WTC11 (cell line): ENCODE measurements around the gene BSN. TPM values are rescaled to one million over a fixed set of nuclear protein-coding genes. Genes with fewer than 3 reads are reported as not detected.

Source experiments
- ATAC-seq: fragments of 200-7000 bp; cut with Tn5 transposase; 2 replicates; pipeline ENCODE4 v1.10.0; 2021; ENCODE audit warnings: mild to moderate bottlenecking, moderate library complexity
- CTCF ChIA-PET: fragments of 300-600 bp; sonication (Branson Sonifier 250); formaldehyde crosslinking; loops from one replicate; lab custom pipeline; 2021; ENCODE audit warnings: antibody characterized with exemption; lab: Charles Lee
- POLR2A ChIA-PET: fragments of 350-600 bp; sonication (Branson Sonifier 250); formaldehyde crosslinking; loops from one replicate; lab custom pipeline; 2021; ENCODE audit warnings: antibody characterized with exemption; lab: Charles Lee
- DNase-seq: peaks from one replicate; pipeline ENCODE4 v3.0.0; 2021; ENCODE audit warnings: low spot score
- H3K27ac Mint-ChIP-seq: 2 replicates; pipeline ENCODE4 v1.8.0; 2021; ENCODE audit warnings: mixed read lengths
- H3K27me3 Mint-ChIP-seq: 2 replicates; pipeline ENCODE4 v1.8.0; 2021; ENCODE audit warnings: low read depth, mild to moderate bottlenecking, moderate library complexity, mixed read lengths
- H3K36me3 Mint-ChIP-seq: 2 replicates; pipeline ENCODE4 v1.8.0; 2021; ENCODE audit warnings: mixed read lengths
- H3K4me1 Mint-ChIP-seq: 2 replicates; pipeline ENCODE4 v1.8.0; 2022; ENCODE audit warnings: mixed read lengths
- H3K4me3 Mint-ChIP-seq: 2 replicates; pipeline ENCODE4 v1.8.0; 2021; ENCODE audit warnings: mild to moderate bottlenecking, moderate library complexity, mixed read lengths
- H3K9me3 Mint-ChIP-seq: 2 replicates; pipeline ENCODE4 v1.8.0; 2021; ENCODE audit warnings: mixed read lengths
- ARID4B ChIP-seq: sonication (generic); formaldehyde crosslinking; IDR thresholded peaks from 2 replicates; pipeline ENCODE4 v1.8.0; 2023; ENCODE audit warnings: missing genetic modification reagents, mild to moderate bottlenecking, borderline replicate concordance
- ATF6 ChIP-seq: sonication (generic); formaldehyde crosslinking; IDR thresholded peaks from 2 replicates; pipeline ENCODE4 v1.8.1; 2023; ENCODE audit warnings: mild to moderate bottlenecking, missing genetic modification reagents
- E2F1 ChIP-seq: sonication (generic); formaldehyde crosslinking; IDR thresholded peaks from 2 replicates; pipeline ENCODE4 v1.8.0; 2022; ENCODE audit warnings: mild to moderate bottlenecking, missing genetic modification reagents
- E2F4 ChIP-seq: sonication (generic); formaldehyde crosslinking; IDR thresholded peaks from 2 replicates; pipeline ENCODE4 v1.8.1; 2022; ENCODE audit warnings: low read depth, mild to moderate bottlenecking, moderate library complexity, missing genetic modification reagents, borderline replicate concordance
- IRF1 ChIP-seq: sonication (generic); formaldehyde crosslinking; IDR thresholded peaks from 2 replicates; pipeline ENCODE4 v1.8.0; 2023; ENCODE audit warnings: missing genetic modification reagents
- MLX ChIP-seq: sonication (generic); formaldehyde crosslinking; IDR thresholded peaks from 2 replicates; pipeline ENCODE4 v1.8.1; 2023; ENCODE audit warnings: mild to moderate bottlenecking, missing genetic modification reagents, moderate library complexity
- NFYB ChIP-seq: sonication (generic); formaldehyde crosslinking; conservative IDR thresholded peaks from 2 replicates; pipeline ENCODE4 v1.8.0; 2022; ENCODE audit warnings: low read depth, missing genetic modification reagents
- NR3C1 ChIP-seq: sonication (generic); formaldehyde crosslinking; conservative IDR thresholded peaks from 2 replicates; pipeline ENCODE4 v1.8.1; 2023; ENCODE audit warnings: low read depth, mild to moderate bottlenecking, missing genetic modification reagents
- RELA ChIP-seq: sonication (generic); formaldehyde crosslinking; IDR thresholded peaks from 2 replicates; pipeline ENCODE4 v1.8.1; 2022; ENCODE audit warnings: missing genetic modification reagents, mild to moderate bottlenecking, borderline replicate concordance
- TEAD1 ChIP-seq: sonication (generic); formaldehyde crosslinking; IDR thresholded peaks from 2 replicates; pipeline ENCODE4 v1.8.0; 2022; ENCODE audit warnings: mild to moderate bottlenecking, missing genetic modification reagents
- TP53 ChIP-seq: sonication (generic); formaldehyde crosslinking; IDR thresholded peaks from 2 replicates; pipeline ENCODE4 v1.8.1; 2023; ENCODE audit warnings: mild to moderate bottlenecking, missing genetic modification reagents
- ZNF138 ChIP-seq: sonication (generic); formaldehyde crosslinking; conservative IDR thresholded peaks from 2 replicates; pipeline ENCODE4 v1.8.1; 2022; ENCODE audit warnings: mild to moderate bottlenecking, moderate library complexity, missing genetic modification reagents
- ZNF232 ChIP-seq: sonication (generic); formaldehyde crosslinking; IDR thresholded peaks from 2 replicates; pipeline ENCODE4 v1.8.0; 2022; ENCODE audit warnings: mild to moderate bottlenecking, missing genetic modification reagents
- ZNF512 ChIP-seq: sonication (generic); formaldehyde crosslinking; IDR thresholded peaks from 2 replicates; pipeline ENCODE4 v1.8.1; 2022; ENCODE audit warnings: missing genetic modification reagents, borderline replicate concordance
- total RNA-seq: library from RNA; stranded (reverse); gene quantifications from 3 replicates; pipeline ENCODE4 v1.2.3, GENCODE V29; 2021

The BSN gene
- total RNA-seq, 1 experiment from 2014 or later: 2.8 TPM

GRCh38 chr3:49531218-49531617 is 23.1 kb upstream of the BSN start:
- DNase-seq: no peak
- ATAC-seq: no peak
- Mint-ChIP-seq H3K4me1 (peaks cover 12% of the 10 kb centered on the region), H3K27ac (no peak overlapping the region), H3K4me3 (no peak overlapping the region), H3K9me3 (no peaks in the 10 kb centered on the region), H3K36me3 (peaks cover 38% of the 10 kb centered on the region), H3K27me3 (no peaks in the 10 kb centered on the region)
- CTCF ChIA-PET: interaction anchor here (2.2 kb wide), 1 partner anchor 170 kb away, joined by 6 read pairs; no protein-coding TSS in a partner anchor
- POLR2A ChIA-PET: no interaction called here
- TF ChIP-seq ZNF232 (CRISPR knock-in tag): no peak
- no peak for TF ChIP-seq E2F4 (CRISPR knock-in tag)
- no peak for TF ChIP-seq NFYB
- no peak for TF ChIP-seq NR3C1
- no peak for TF ChIP-seq TEAD1
- no peak for TF ChIP-seq IRF1 (CRISPR knock-in tag)
- TF ChIP-seq ZNF512 (CRISPR knock-in tag): no peak
- TF ChIP-seq ARID4B (CRISPR knock-in tag): no peak
- TF ChIP-seq ZNF138 (CRISPR knock-in tag): no peak
- TF ChIP-seq MLX (CRISPR knock-in tag): no peak
- TF ChIP-seq ATF6 (CRISPR knock-in tag): no peak
- no peak for TF ChIP-seq RELA (CRISPR knock-in tag)
- no peak for TF ChIP-seq TP53 (CRISPR knock-in tag)
- TF ChIP-seq E2F1 (CRISPR knock-in tag): no peak
